AG04450 (cell line): ENCODE measurements around the gene MORC2. TPM values are rescaled to one million over a fixed set of nuclear protein-coding genes. Genes with fewer than 3 reads are reported as not detected.

Experiments used
- CTCF ChIA-PET: fragments of 300-600, 350-600 bp; formaldehyde crosslinking; extraction: SDS; loops from one replicate; lab custom pipeline; 2022; ENCODE audit warnings: antibody characterized with exemption, inconsistent platforms; lab: Charles Lee
- POLR2A ChIA-PET: fragments of 350-600 bp; formaldehyde crosslinking; extraction: SDS; loops from one replicate; lab custom pipeline; 2021; ENCODE audit warnings: antibody characterized with exemption, inconsistent platforms; lab: Yijun Ruan, JAX
- DNase-seq: peaks from one replicate; pipeline ENCODE4 v3.0.0-alpha.2; 2011; ENCODE audit warnings: low read depth, low spot score
- H3K27ac ChIP-seq: one replicate; pipeline ENCODE4 v1.5.1; 2012; ENCODE audit warnings: low read depth, low read length, control low read depth
- H3K27me3 ChIP-seq: one replicate; pipeline ENCODE4 v1.6.0; 2012; ENCODE audit warnings: low read length; ENCODE audit not compliant: control insufficient read depth, insufficient read depth
- H3K4me3 ChIP-seq: 2 replicates; pipeline ENCODE4 v1.5.1; 2011; ENCODE audit warnings: mild to moderate bottlenecking, low read depth, low read length, control low read depth
- H3K9me3 ChIP-seq: 2 replicates; pipeline ENCODE4 v1.5.1; 2012; ENCODE audit warnings: low read length; ENCODE audit not compliant: control insufficient read depth, insufficient read depth
- CTCF ChIP-seq: IDR thresholded peaks from 2 replicates; pipeline ENCODE4 v1.5.1; 2011; ENCODE audit warnings: low read depth, low read length, control low read depth, inconsistent platforms
- polyA plus RNA-seq: library from polyadenylated mRNA; depleted of rRNA; stranded (reverse); fragments of >200 nt; gene quantifications from 2 replicates; pipeline ENCODE4 v1.2.3, GENCODE V29; 2011

MORC2 gene
- polyA plus RNA-seq, 1 experiment = 16.3 TPM

- no peaks in the 10 kb centered on the region for H3K27me3 ChIP-seq
- H3K4me3 ChIP-seq = no peak overlapping the region
- no peaks in the 10 kb centered on the region; the same call in 1 of the 2 replicates for H3K9me3 ChIP-seq
- POLR2A ChIA-PET = no interaction called here
- H3K27ac ChIP-seq = no peak overlapping the region
- DNase-seq = no peak
- no peak for TF ChIP-seq CTCF
- CTCF ChIA-PET = interaction anchor here (2.1 kb wide), 1 partner anchor 121 kb away, joined by 7 read pairs; no protein-coding TSS in a partner anchor
Observed at GRCh38 chr22:30885591-30885990, 83.0 kb downstream of the MORC2 start.

GRCh38 chr22:30885001-30885366 is 83.6 kb downstream of the MORC2 start:
- no peaks in the 10 kb centered on the region for H3K27me3 ChIP-seq
- H3K9me3 ChIP-seq = no peaks in the 10 kb centered on the region; the same call in 1 of the 2 replicates
- ChIA-PET POLR2A (no interaction called here), CTCF (interaction anchor here (2.1 kb wide), 1 partner anchor 121 kb away, joined by 7 read pairs; no protein-coding TSS in a partner anchor)
- no peak overlapping the region for H3K27ac ChIP-seq
- no peak overlapping the region for H3K4me3 ChIP-seq
- no peak for TF ChIP-seq CTCF
- no peak for DNase-seq

- CTCF ChIA-PET = no interaction called here
- DNase-seq = no peak
- H3K4me3 ChIP-seq = no peak overlapping the region
- no peak overlapping the region for H3K27ac ChIP-seq
- peaks cover 2% of the 10 kb centered on the region for H3K27me3 ChIP-seq
- POLR2A ChIA-PET = no interaction called here
- no peaks in the 10 kb centered on the region; the same call in 1 of the 2 replicates for H3K9me3 ChIP-seq
- TF ChIP-seq CTCF = no peak
Observed at GRCh38 chr22:30884211-30885000, 84.2 kb downstream of the MORC2 start.

- Histone ChIP-seq H3K27me3 (peaks cover 5% of the 10 kb centered on the region), H3K9me3 (no peaks in the 10 kb centered on the region; the same call in 1 of the 2 replicates), H3K27ac (no peak overlapping the region), H3K4me3 (no peak overlapping the region)
- CTCF ChIA-PET = interaction anchor here (0.6 kb wide), 1 partner anchor 372 kb away, joined by 13 read pairs; no protein-coding TSS in a partner anchor
- POLR2A ChIA-PET = no interaction called here
- DNase-seq = no peak
- TF ChIP-seq CTCF = no peak
Observed at GRCh38 chr22:30883586-30884145, 84.9 kb downstream of the MORC2 start.
